NCI-H2081 (cell line): ENCODE results near the gene SF3B3.
"Not testable (repeated sequence)": the region's sequence is repeated elsewhere in the genome, so short reads cannot be mapped to it uniquely, and the experiment has no call there.

Source experiments
- DNase-seq, 2 experiments: peaks; one replicate each; lab custom pipeline; 2025; lab: John Stamatoyannopoulos, UW

SF3B3 gene

GRCh38 chr16:70621864-70622263 is 98.2 kb downstream of the SF3B3 start:
- not testable (repeated sequence) for DNase-seq
